SK-N-SH treated with all-trans-retinoic acid at 6 μM for 48 hours (cell line): ENCODE measurements around the gene RFX4.

Experiments
- ESRRG ChIP-seq: fragments of 250-450 bp; sonication (Bioruptor Pico); IDR thresholded peaks from 2 replicates; pipeline ENCODE4 v1.6.1; 2021; ENCODE audit warnings: mild to moderate bottlenecking
- PATZ1 ChIP-seq: fragments of 250-450 bp; sonication (Bioruptor Pico); IDR thresholded peaks from 2 replicates; pipeline ENCODE4 v1.8.0; 2020; ENCODE audit warnings: mild to moderate bottlenecking, moderate library complexity, borderline replicate concordance
- PPARA ChIP-seq: fragments of 250-450 bp; sonication (Bioruptor Pico); IDR thresholded peaks from 2 replicates; pipeline ENCODE4 v1.5.0; 2020; ENCODE audit warnings: mild to moderate bottlenecking, borderline replicate concordance
- RARB ChIP-seq: fragments of 250-450 bp; sonication (Bioruptor Pico); IDR thresholded peaks from 2 replicates; pipeline ENCODE4 v1.8.0; 2021; ENCODE audit warnings: mild to moderate bottlenecking, moderate library complexity
- SNAI2 ChIP-seq: fragments of 250-450 bp; sonication (Bioruptor Pico); IDR thresholded peaks from 2 replicates; pipeline ENCODE4 v1.5.0; 2020; ENCODE audit warnings: mild to moderate bottlenecking, moderate library complexity
- ZFP30 ChIP-seq: fragments of 450-650 bp; formaldehyde crosslinking; IDR thresholded peaks from 2 replicates; pipeline ENCODE4 v1.5.0; 2022; ENCODE audit warnings: mild to moderate bottlenecking, moderate library complexity
- ZNF8 ChIP-seq: fragments of 450-650 bp; formaldehyde crosslinking; IDR thresholded peaks from 2 replicates; pipeline ENCODE4 v1.5.0; 2020; ENCODE audit warnings: mild to moderate bottlenecking, moderate library complexity

DNA sequence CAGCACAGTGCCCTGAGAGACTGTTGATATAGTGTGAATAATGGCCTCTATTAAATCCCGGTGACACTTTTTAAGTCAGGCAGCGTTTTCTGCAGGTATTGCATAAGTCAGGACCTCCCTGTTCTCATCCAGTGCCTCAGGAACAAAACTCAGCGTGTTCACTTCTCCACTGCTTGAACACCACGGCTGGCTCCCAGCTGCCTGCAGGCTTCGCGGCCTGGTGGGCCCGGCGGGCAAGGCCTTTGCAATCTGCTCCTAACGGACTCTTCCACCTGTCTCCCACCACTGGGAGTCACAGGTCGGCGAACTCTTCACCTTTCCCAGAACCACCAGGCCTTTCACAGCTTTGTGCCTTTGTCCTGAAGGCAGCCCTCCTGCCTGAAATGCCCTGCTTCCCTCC lies 18.7 kb downstream of the RFX4 start:
- no peak for TF ChIP-seq PATZ1 (CRISPR knock-in tag)
- TF ChIP-seq ESRRG = no peak
- TF ChIP-seq RARB = no peak
- no peak for TF ChIP-seq PPARA (CRISPR knock-in tag)
- TF ChIP-seq ZNF8 (CRISPR knock-in tag) = no peak
- TF ChIP-seq SNAI2 (CRISPR knock-in tag) = no peak
- no peak for TF ChIP-seq ZFP30 (CRISPR knock-in tag)
